HepG2 (cell line): Measurements from ENCODE around the gene SERPINA9. TPM values are rescaled to one million over a fixed set of nuclear protein-coding genes. Genes with fewer than 3 reads are reported as not detected.

ENCODE experiments used
- ADNP ChIP-seq: sonication (generic); formaldehyde crosslinking; IDR thresholded peaks from 2 replicates; pipeline ENCODE4 v1.4.0; 2020; ENCODE audit warnings: missing genetic modification reagents
- CBFB ChIP-seq: sonication (generic); formaldehyde crosslinking; IDR thresholded peaks from 2 replicates; pipeline ENCODE4 v1.4.0; 2020; ENCODE audit warnings: missing genetic modification reagents
- HOXA3 ChIP-seq: sonication (generic); formaldehyde crosslinking; IDR thresholded peaks from 2 replicates; pipeline ENCODE4 v1.5.0; 2020; ENCODE audit warnings: missing genetic modification reagents
- MED8 ChIP-seq: sonication (generic); formaldehyde crosslinking; IDR thresholded peaks from 2 replicates; pipeline ENCODE4 v1.8.1; 2023; ENCODE audit warnings: mild to moderate bottlenecking, missing genetic modification reagents; ENCODE audit not compliant: insufficient replicate concordance
- NR2C2 ChIP-seq: sonication (generic); formaldehyde crosslinking; IDR thresholded peaks from 2 replicates; pipeline ENCODE4 v1.4.0; 2020; ENCODE audit warnings: missing genetic modification reagents, mild to moderate bottlenecking, moderate library complexity, borderline replicate concordance
- PAF1 ChIP-seq: IDR thresholded peaks from 2 replicates; pipeline ENCODE4 v1.6.1; 2016; ENCODE audit warnings: missing genetic modification reagents, missing compliant biosample characterization
- PAXIP1 ChIP-seq: sonication (generic); formaldehyde crosslinking; conservative IDR thresholded peaks from 2 replicates; pipeline ENCODE4 v1.4.0; 2020; ENCODE audit warnings: mild to moderate bottlenecking, missing genetic modification reagents, moderate library complexity
- PRPF4 ChIP-seq: fragments of 200-400 bp; formaldehyde crosslinking; IDR thresholded peaks from 2 replicates; pipeline ENCODE4 v1.6.1; 2016; ENCODE audit warnings: low read length, low read depth; ENCODE audit not compliant: poor library complexity, severe bottlenecking
- RARA ChIP-seq: IDR thresholded peaks from 2 replicates; pipeline ENCODE4 v1.6.1; 2016; ENCODE audit warnings: missing genetic modification reagents, missing compliant biosample characterization
- SPEN ChIP-seq: sonication (generic); formaldehyde crosslinking; IDR thresholded peaks from 2 replicates; pipeline ENCODE4 v1.5.1; 2020; ENCODE audit warnings: low read depth, mild to moderate bottlenecking, missing genetic modification reagents
- ZBTB26 ChIP-seq: IDR thresholded peaks from 2 replicates; pipeline ENCODE4 v1.6.1; 2016; ENCODE audit warnings: missing compliant biosample characterization, missing genetic modification reagents, borderline replicate concordance
- ZNF441 ChIP-seq: sonication (generic); formaldehyde crosslinking; IDR thresholded peaks from 2 replicates; pipeline ENCODE4 v1.7.0; 2021; ENCODE audit warnings: missing genetic modification reagents, borderline replicate concordance
- polyA plus RNA-seq, 8 experiments: library from polyadenylated mRNA; depleted of rRNA in 3 of 8; stranded (reverse) in 7 of 8; unstranded in 1 of 8; fragments of >200 nt; fragmentation: Illumina TruSeq in 4 of 8; extraction: Trizol in 4 of 8; gene quantifications; 2 replicates each; pipeline versions ENCODE4 v1.2.1 to v1.2.3, GENCODE V29; 2011 to 2016; ENCODE audit warnings: low read depth in 4 of 8, missing spikeins in 1 of 8, mixed read lengths in 1 of 8; ENCODE audit not compliant: insufficient read depth in 1 of 8
- total RNA-seq, 5 experiments: library from RNA; depleted of rRNA; stranded (reverse); fragments of >200 nt; fragmentation: Illumina TruSeq; extraction: Trizol; gene quantifications; 2 replicates each; pipeline ENCODE4 v1.2.3, GENCODE V29; 2016; ENCODE audit warnings: low read depth in 1 of 5
- TF ChIP-seq, protein P1 (sequence below): sonication (generic); formaldehyde crosslinking; IDR thresholded peaks from 2 replicates; pipeline ENCODE4 v1.5.0; 2020; ENCODE audit warnings: missing genetic modification reagents
- TF ChIP-seq, protein P2 (sequence below): sonication (generic); formaldehyde crosslinking; IDR thresholded peaks from 2 replicates; pipeline ENCODE4 v1.5.0; 2020; ENCODE audit warnings: mild to moderate bottlenecking, missing genetic modification reagents, borderline replicate concordance
- TF ChIP-seq, protein P3 (sequence below): IDR thresholded peaks from 2 replicates; pipeline ENCODE4 v1.6.1; 2016; ENCODE audit warnings: low read depth, missing genetic modification reagents, missing compliant biosample characterization

SERPINA9 gene
- total and polyA plus RNA-seq, 2 of the 13 experiments (the other 11 are each of a cell fraction or from before 2014, with no cell fraction given) = 0.21 TPM; not detected in 1

DNA sequence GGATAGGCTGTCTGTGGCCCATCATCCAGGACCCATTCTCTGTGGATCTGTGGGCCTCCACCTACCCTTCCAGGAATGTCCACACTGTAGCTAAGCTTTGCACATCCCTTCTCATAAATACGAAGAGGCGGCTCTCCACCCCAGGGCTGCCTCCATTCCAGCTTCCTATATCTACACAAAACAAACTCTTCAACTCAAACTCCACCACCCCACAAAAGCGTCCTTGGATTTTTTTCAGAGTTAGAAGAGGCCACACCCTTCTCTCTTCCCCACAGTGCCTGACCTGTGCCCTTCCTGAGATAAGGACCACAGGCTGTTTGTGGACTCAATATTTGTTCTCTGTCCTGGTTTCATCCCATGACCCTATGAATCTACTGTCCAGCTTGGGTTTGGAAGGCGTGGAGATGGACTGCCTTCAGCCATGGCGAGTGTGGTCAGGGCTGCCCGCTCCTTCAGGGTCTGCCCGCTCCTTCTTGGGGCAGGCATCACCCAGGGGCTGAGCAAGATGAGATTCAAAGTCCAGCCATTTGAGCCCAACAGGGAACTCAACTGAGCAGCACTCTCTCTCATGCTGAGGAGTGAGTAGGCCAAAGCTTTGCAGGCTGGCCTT, 46.2 kb upstream of the SERPINA9 start (continued):
- TF ChIP-seq, protein P1, sequence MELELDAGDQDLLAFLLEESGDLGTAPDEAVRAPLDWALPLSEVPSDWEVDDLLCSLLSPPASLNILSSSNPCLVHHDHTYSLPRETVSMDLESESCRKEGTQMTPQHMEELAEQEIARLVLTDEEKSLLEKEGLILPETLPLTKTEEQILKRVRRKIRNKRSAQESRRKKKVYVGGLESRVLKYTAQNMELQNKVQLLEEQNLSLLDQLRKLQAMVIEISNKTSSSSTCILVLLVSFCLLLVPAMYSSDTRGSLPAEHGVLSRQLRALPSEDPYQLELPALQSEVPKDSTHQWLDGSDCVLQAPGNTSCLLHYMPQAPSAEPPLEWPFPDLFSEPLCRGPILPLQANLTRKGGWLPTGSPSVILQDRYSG = no peak
- TF ChIP-seq ZBTB26 (CRISPR knock-in tag) (no peak; the same call in 1 of the 2 replicates), SPEN (CRISPR knock-in tag) (peak; percentile 40; the same call in 1 of the 2 replicates), MED8 (CRISPR knock-in tag) (peak; percentile 88), PAF1 (CRISPR knock-in tag) (no peak), PRPF4 (peak; percentile 17), ZNF441 (CRISPR knock-in tag) (peak; percentile 53; the same call in 1 of the 2 replicates), NR2C2 (CRISPR knock-in tag) (peak; percentile 76), CBFB (CRISPR knock-in tag) (peak; percentile 86), ADNP (no peak), PAXIP1 (peak; percentile 96), HOXA3 (CRISPR knock-in tag) (peak; percentile 84; the same call in 1 of the 2 replicates), RARA (peak; percentile 92)
- TF ChIP-seq, protein P2, sequence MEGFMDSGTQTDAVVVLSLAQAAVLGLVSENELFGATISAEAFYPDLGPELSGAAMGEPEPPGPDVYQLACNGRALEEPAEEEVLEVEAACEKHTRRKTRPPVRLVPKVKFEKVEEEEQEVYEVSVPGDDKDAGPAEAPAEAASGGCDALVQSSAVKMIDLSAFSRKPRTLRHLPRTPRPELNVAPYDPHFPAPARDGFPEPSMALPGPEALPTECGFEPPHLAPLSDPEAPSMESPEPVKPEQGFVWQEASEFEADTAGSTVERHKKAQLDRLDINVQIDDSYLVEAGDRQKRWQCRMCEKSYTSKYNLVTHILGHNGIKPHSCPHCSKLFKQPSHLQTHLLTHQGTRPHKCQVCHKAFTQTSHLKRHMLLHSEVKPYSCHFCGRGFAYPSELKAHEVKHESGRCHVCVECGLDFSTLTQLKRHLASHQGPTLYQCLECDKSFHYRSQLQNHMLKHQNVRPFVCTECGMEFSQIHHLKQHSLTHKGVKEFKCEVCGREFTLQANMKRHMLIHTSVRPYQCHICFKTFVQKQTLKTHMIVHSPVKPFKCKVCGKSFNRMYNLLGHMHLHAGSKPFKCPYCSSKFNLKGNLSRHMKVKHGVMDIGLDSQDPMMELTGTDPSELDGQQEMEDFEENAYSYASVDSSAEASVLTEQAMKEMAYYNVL (CRISPR knock-in tag) = peak; percentile 89
- TF ChIP-seq, protein P3, sequence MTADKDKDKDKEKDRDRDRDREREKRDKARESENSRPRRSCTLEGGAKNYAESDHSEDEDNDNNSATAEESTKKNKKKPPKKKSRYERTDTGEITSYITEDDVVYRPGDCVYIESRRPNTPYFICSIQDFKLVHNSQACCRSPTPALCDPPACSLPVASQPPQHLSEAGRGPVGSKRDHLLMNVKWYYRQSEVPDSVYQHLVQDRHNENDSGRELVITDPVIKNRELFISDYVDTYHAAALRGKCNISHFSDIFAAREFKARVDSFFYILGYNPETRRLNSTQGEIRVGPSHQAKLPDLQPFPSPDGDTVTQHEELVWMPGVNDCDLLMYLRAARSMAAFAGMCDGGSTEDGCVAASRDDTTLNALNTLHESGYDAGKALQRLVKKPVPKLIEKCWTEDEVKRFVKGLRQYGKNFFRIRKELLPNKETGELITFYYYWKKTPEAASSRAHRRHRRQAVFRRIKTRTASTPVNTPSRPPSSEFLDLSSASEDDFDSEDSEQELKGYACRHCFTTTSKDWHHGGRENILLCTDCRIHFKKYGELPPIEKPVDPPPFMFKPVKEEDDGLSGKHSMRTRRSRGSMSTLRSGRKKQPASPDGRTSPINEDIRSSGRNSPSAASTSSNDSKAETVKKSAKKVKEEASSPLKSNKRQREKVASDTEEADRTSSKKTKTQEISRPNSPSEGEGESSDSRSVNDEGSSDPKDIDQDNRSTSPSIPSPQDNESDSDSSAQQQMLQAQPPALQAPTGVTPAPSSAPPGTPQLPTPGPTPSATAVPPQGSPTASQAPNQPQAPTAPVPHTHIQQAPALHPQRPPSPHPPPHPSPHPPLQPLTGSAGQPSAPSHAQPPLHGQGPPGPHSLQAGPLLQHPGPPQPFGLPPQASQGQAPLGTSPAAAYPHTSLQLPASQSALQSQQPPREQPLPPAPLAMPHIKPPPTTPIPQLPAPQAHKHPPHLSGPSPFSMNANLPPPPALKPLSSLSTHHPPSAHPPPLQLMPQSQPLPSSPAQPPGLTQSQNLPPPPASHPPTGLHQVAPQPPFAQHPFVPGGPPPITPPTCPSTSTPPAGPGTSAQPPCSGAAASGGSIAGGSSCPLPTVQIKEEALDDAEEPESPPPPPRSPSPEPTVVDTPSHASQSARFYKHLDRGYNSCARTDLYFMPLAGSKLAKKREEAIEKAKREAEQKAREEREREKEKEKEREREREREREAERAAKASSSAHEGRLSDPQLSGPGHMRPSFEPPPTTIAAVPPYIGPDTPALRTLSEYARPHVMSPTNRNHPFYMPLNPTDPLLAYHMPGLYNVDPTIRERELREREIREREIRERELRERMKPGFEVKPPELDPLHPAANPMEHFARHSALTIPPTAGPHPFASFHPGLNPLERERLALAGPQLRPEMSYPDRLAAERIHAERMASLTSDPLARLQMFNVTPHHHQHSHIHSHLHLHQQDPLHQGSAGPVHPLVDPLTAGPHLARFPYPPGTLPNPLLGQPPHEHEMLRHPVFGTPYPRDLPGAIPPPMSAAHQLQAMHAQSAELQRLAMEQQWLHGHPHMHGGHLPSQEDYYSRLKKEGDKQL (CRISPR knock-in tag) = peak; percentile 51; the same call in 1 of the 2 replicates
